Fibroblast of villous mesenchyme (primary cell): ENCODE data around the gene EIF3F. TPM values are rescaled to one million over a fixed set of nuclear protein-coding genes. Genes with fewer than 3 reads are reported as not detected.

Experiments
- DNase-seq: peaks from one replicate; pipeline ENCODE4 v3.0.0-alpha.2; 2010; ENCODE audit warnings: low read depth
- H3K4me3 ChIP-seq: 2 replicates; pipeline ENCODE4 v1.5.1; 2011; ENCODE audit warnings: low read depth, mild to moderate bottlenecking, low read length
- CTCF ChIP-seq: IDR thresholded peaks from 2 replicates; pipeline ENCODE4 v1.5.1; 2012; ENCODE audit warnings: low read depth, mild to moderate bottlenecking, low read length; ENCODE audit not compliant: insufficient read depth
- total RNA-seq: library from RNA; depleted of rRNA; stranded (reverse); fragments of >200 nt; gene quantifications from 2 replicates; pipeline ENCODE4 v1.2.3, GENCODE V29; 2012

The EIF3F gene
- total RNA-seq, 1 donor, result 182 TPM

- DNase-seq, result no peak
- TF ChIP-seq CTCF, result no peak
Measured at GRCh38 chr11:8036986-8037385, 49.8 kb downstream of the EIF3F start.

GRCh38 chr11:8038393-8038792 is 51.3 kb downstream of the EIF3F start:
- DNase-seq, result no peak
- H3K4me3 ChIP-seq, result no peak overlapping the region
- TF ChIP-seq CTCF, result no peak

More at GRCh38 chr11:8036986-8037385, 49.8 kb downstream of the EIF3F start:
- H3K4me3 ChIP-seq, result no peak overlapping the region

- no peak for DNase-seq
- H3K4me3 ChIP-seq, result no peak overlapping the region
- TF ChIP-seq CTCF, result no peak
Measured at GRCh38 chr11:8038811-8039529, 51.8 kb downstream of the EIF3F start.

- DNase-seq, result no peak
- TF ChIP-seq CTCF, result no peak
- no peak overlapping the region for H3K4me3 ChIP-seq
Measured at GRCh38 chr11:8039530-8040260, 52.6 kb downstream of the EIF3F start.

GRCh38 chr11:8040261-8040920 is 53.3 kb downstream of the EIF3F start:
- no peak for TF ChIP-seq CTCF
- no peak overlapping the region for H3K4me3 ChIP-seq
- DNase-seq, result no peak

- no peak for DNase-seq
- H3K4me3 ChIP-seq, result no peak overlapping the region
- TF ChIP-seq CTCF, result no peak
Measured at GRCh38 chr11:8040921-8041285, 53.8 kb downstream of the EIF3F start.
